ENCODE results near the gene LRRC32. TPM values are rescaled to one million over a fixed set of nuclear protein-coding genes. Genes with fewer than 3 reads are reported as not detected.

LRRC32 gene
- total RNA-seq, 4 donors from 2014 or later = 14.5 to 35.5 (median 23.4) TPM

- Histone ChIP-seq H3K36me3 (no peaks in the 10 kb centered on the region), H3K4me3 (no peak overlapping the region), H3K27me3 (no peaks in the 10 kb centered on the region), H3K4me1 (peaks cover 0 to 3% of the 10 kb centered on the region in 2 donors), H3K27ac (no peak overlapping the region), H3K9me3 (no peaks in the 10 kb centered on the region)
- intact Hi-C loops (cut with DNase I; ENCODE audit: low total_unique reads) (no loop called here), in situ Hi-C loops (cut with MboI; ENCODE audit: low sequenced_read_pairs in 4 of 4) (no loop called here)
- ATAC-seq (no peak), DNase-seq (no peak)
- TF ChIP-seq, protein P1, sequence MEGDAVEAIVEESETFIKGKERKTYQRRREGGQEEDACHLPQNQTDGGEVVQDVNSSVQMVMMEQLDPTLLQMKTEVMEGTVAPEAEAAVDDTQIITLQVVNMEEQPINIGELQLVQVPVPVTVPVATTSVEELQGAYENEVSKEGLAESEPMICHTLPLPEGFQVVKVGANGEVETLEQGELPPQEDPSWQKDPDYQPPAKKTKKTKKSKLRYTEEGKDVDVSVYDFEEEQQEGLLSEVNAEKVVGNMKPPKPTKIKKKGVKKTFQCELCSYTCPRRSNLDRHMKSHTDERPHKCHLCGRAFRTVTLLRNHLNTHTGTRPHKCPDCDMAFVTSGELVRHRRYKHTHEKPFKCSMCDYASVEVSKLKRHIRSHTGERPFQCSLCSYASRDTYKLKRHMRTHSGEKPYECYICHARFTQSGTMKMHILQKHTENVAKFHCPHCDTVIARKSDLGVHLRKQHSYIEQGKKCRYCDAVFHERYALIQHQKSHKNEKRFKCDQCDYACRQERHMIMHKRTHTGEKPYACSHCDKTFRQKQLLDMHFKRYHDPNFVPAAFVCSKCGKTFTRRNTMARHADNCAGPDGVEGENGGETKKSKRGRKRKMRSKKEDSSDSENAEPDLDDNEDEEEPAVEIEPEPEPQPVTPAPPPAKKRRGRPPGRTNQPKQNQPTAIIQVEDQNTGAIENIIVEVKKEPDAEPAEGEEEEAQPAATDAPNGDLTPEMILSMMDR (IDR thresholded peaks at IDR 0.05 in 4 of 5, conservative IDR thresholded peaks at IDR 0.05 in 1 of 5) = no peak
- TF ChIP-seq POLR2A (IDR thresholded peaks at IDR 0.05) = no peak
Measured at GRCh38 chr11:76717369-76717768, 46.8 kb upstream of the LRRC32 start.

DNA sequence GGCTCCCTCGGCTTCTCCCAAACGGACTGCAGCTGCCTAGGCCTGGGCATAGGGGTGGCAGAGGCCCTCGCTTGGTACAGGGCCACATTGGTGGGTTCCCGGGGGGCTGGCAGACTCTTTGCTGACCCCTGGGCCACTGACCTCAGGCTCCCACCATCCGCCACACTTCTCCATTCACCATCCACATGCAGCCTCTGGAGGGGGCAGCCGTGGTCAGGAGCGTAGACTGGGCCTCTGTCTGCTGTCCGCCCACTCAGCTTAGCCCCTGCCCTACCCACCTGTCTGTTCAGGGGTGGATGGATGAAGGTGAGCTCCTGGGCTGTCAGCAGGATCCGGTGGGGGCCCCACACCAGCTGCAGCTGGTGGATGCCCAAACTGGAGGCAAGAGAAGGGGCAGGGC lies 45.7 kb upstream of the LRRC32 start:
- in situ Hi-C loops (cut with MboI; ENCODE audit: low sequenced_read_pairs in 4 of 4) = no loop called here
- no peaks in the 10 kb centered on the region for H3K36me3 ChIP-seq
- TF ChIP-seq, protein P1 (IDR thresholded peaks at IDR 0.05 in 4 of 5, conservative IDR thresholded peaks at IDR 0.05 in 1 of 5) = no peak
- no peak for TF ChIP-seq POLR2A (IDR thresholded peaks at IDR 0.05)
- ATAC-seq = no peak
- H3K4me3 ChIP-seq = no peak overlapping the region
- no peaks in the 10 kb centered on the region for H3K4me1 ChIP-seq
- intact Hi-C loops (cut with DNase I; ENCODE audit: low total_unique reads) = no loop called here
- no peak overlapping the region for H3K27ac ChIP-seq
- no peak for DNase-seq
- no peaks in the 10 kb centered on the region for H3K9me3 ChIP-seq
- no peaks in the 10 kb centered on the region for H3K27me3 ChIP-seq

- Histone ChIP-seq H3K4me1 (no peaks in the 10 kb centered on the region), H3K4me3 (no peak overlapping the region), H3K36me3 (no peaks in the 10 kb centered on the region), H3K27ac (no peak overlapping the region), H3K9me3 (no peaks in the 10 kb centered on the region), H3K27me3 (no peaks in the 10 kb centered on the region)
- no peak for TF ChIP-seq POLR2A (IDR thresholded peaks at IDR 0.05)
- TF ChIP-seq, protein P1 (IDR thresholded peaks at IDR 0.05 in 4 of 5, conservative IDR thresholded peaks at IDR 0.05 in 1 of 5) = no peak
- intact Hi-C loops (cut with DNase I; ENCODE audit: low total_unique reads) = no loop called here
- DNase-seq = no peak
- in situ Hi-C loops (cut with MboI; ENCODE audit: low sequenced_read_pairs in 4 of 4) = no loop called here
- no peak for ATAC-seq
Measured at GRCh38 chr11:76714493-76714892, 43.9 kb upstream of the LRRC32 start.

- in situ Hi-C loops (cut with MboI; ENCODE audit: low sequenced_read_pairs in 4 of 4) = no loop called here
- Histone ChIP-seq H3K36me3 (no peaks in the 10 kb centered on the region), H3K27me3 (no peaks in the 10 kb centered on the region), H3K9me3 (no peaks in the 10 kb centered on the region), H3K4me3 (no peak overlapping the region), H3K4me1 (no peaks in the 10 kb centered on the region), H3K27ac (no peak overlapping the region)
- ATAC-seq (no peak), DNase-seq (no peak)
- TF ChIP-seq, protein P1 (IDR thresholded peaks at IDR 0.05 in 4 of 5, conservative IDR thresholded peaks at IDR 0.05 in 1 of 5) = no peak
- TF ChIP-seq POLR2A (IDR thresholded peaks at IDR 0.05) = no peak
- intact Hi-C loops (cut with DNase I; ENCODE audit: low total_unique reads) = no loop called here
Measured at GRCh38 chr11:76713499-76713898, 43.0 kb upstream of the LRRC32 start.

- Histone ChIP-seq H3K9me3 (no peaks in the 10 kb centered on the region), H3K36me3 (no peaks in the 10 kb centered on the region), H3K27me3 (no peaks in the 10 kb centered on the region), H3K4me1 (no peaks in the 10 kb centered on the region), H3K4me3 (no peak overlapping the region), H3K27ac (no peak overlapping the region)
- TF ChIP-seq POLR2A (IDR thresholded peaks at IDR 0.05) = no peak
- TF ChIP-seq, protein P1 (IDR thresholded peaks at IDR 0.05 in 4 of 5, conservative IDR thresholded peaks at IDR 0.05 in 1 of 5) = no peak
- in situ Hi-C loops (cut with MboI; ENCODE audit: low sequenced_read_pairs in 4 of 4) (no loop called here), intact Hi-C loops (cut with DNase I; ENCODE audit: low total_unique reads) (no loop called here)
- DNase-seq (no peak), ATAC-seq (no peak)
Measured at GRCh38 chr11:76712125-76712524, 41.6 kb upstream of the LRRC32 start.
